IPS DF 4.7 (cell line): ENCODE data around the gene AGPAT3.

Source experiments
- DNase-seq: peaks from one replicate; pipeline ENCODE4 v3.0.0-alpha.2; 2013; ENCODE audit warnings: low spot score; ENCODE audit errors: extremely low read depth

Gene AGPAT3

GRCh38 chr21:43935711-43936110 is 70.7 kb downstream of the AGPAT3 start:
- DNase-seq: no peak

- no peak for DNase-seq
Observed at GRCh38 chr21:43936247-43936967, 71.4 kb downstream of the AGPAT3 start.

DNA sequence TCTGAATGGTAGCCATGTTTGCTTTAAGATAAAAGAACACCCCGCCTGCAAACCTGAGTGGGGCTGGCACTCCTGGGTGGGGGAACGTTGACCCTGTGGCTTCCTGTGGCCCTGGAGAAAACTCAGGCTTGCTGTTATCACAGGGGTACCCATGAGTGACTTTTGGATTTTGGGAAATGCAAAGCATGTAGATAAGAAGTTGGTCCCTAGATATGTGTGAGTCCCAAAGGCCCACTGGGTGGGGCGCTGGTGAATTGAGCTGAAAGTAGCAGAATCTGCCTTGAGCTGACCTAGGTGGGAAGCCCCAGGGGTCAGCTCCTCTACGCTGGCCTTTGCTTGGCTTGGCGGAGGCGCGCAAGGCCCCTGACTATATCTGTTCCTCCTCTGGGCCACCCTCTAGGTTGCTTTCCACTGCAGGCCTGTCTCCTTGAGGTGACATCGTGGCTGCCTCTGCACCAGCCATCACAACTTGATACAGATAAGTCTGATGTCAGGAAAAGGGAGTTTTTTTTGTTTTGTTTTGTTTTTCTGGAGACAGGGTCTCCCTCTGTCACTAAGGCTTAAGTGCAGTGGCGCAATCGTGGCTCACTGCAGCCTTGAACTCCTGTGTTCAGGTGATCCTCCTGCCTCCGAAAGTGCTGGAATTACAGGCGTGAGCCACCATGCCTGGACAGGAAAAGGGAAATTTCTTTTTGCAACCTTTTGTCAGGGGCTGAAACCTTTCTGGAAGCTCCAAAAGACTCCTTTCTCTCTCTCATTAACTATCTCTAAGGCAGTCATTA is 72.2 kb downstream of the AGPAT3 start:
- DNase-seq: no peak

DNA sequence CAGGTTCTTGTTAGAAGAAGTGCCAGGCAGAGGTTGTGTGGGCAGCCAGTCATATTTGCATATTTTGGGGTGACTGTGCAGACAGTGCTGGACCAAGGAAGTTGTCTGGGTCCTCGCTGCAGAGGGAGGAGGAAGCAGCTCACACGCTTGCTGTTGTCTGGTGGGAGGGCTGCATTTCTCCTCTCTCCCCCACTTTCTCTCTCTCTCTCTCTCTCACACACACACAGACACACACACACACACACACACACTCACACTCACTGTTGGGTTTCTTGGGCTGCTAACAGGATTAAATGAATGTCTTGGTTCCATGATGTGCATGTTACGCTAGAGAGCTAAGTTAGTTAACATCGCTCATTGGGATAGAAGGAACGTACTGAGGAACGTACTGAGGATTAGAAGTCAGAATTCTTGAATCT is 72.9 kb downstream of the AGPAT3 start:
- no peak for DNase-seq

DNA sequence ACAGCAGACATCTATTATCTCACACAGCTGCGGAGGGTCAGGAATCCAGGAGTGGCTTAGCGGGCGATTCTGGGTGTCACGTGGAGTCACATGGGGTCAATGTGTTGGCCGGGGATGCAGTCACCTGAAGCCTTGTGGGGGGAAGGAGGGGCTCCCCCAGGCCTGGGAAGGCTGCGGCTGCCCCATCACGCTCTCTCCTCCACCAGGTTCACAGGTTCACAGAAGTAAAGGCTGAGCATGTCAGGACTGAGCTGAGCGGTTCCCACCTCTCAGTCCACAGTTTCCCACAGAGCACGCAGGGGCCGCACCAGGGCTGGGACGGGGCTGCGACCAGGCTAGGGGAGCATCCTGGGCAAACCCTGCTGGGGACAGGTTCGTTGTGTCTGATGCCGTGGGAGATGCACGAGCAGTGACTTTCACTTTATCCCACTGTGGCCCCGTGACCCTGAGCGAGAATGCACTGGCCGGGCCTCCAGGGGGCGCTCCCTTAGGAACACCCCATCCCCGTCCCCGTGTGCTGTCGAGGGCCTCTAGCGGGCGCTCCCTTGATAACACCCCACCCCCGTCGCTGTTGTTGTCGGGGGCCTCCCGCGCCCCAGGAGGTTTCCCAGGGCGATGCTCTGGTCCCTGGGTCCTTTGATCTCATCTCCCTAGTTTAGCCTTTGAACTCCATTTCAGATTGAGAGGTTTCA is 73.9 kb downstream of the AGPAT3 start:
- DNase-seq: no peak

GRCh38 chr21:43939443-43940328 is 74.7 kb downstream of the AGPAT3 start:
- no peak for DNase-seq

DNA sequence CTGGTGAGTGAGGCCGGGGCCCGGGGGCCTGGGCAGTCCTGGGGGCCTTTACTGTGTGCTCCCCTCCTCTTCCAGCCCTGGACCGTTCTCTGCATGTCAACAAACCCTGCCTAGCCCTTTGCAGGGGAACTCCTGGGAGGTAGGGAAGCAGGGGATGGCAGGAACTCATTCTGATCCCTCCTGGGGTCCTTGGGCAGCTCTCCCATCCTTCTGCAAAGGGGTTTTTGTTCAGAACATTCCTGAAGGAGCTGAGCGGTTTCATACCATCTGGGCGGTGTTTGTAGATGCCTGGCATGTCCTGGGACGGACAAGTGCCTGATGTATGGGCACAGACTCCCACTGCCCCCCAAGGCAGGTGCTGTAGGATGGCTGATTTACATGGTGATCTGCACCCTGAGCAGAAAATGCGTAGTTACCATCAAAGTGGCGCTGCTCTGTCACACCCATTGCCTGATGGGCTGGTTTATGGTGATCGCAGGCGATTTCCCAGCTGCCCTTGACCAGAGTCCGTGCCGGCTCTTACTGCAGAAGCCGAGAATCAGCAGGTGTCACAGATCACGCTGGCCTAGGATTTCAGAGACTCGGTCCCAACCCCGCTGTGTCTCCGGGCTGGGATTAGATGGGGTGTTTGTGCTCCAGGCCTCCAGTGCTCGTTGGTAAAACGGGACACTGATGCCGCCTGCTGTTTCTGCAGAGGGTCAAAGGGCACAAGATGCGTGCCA is 75.5 kb downstream of the AGPAT3 start:
- DNase-seq: no peak

DNA sequence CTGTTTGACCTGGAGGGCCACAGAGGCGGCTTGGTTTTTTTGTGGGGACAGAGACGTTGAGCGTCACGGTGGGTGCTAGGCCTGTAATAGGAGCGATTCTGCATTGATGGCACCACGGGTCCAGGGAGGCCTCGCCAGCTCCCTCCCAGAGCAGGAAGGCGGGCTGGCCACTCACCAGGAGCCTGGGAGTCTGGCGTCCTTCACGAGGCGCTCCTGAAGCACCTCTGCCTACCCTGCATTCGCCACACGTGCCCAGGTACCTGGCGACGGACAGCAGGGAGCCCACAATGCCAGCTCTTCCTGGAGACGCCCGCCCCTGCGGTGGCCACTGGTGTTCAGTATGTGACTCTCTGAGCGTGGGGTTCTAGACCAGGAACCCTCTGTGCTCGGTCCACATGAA is 77.2 kb downstream of the AGPAT3 start:
- DNase-seq: no peak

DNA sequence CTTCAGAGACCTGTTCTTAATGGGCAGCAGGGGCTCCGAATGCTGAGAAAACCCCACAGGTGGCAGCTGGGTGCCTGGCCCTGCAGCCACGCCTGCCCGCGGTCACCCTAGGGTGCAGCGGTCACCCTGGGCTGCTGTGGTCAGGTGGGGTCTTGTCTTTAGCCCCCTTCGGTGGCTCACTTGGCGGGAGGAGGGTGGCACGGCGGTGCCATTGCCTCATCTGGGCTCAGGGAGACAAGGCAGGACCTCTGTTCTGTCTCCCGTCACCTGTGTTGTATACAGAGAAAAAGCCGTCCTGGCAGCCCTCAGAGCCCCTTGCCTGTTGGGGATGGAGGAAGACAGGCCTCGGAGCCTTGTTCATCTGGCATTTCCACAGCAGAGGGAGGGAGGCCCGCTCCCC is 77.6 kb downstream of the AGPAT3 start:
- DNase-seq: no peak

DNA sequence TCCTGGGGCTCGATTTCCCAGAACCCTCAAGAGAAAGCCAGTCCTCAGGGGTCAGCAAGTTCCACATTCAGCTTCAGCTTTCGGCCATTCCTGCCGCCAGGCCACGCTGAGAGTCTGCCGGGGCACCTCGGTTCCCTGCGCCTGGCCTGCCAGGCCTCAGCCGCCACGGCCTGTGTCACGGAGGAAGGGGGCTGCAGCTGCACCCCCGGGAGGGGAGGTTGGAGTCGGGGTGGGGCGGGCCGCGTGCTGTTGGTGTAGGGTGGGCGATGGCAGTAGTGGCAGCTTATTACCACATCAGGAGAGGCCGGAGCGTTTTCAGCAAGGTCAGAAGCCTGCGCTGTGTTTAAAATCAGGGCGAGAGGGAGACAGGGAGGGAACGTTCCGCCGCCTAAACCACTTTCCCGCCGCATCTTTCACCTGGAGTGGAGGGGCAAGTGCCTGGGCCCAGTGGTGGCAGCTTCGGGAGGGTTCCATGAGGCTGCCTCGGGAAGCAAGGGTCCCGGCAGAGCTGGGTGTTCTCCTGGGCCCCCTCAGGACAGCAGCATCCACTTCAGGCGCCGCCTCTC is 78.6 kb downstream of the AGPAT3 start:
- DNase-seq: no peak

DNA sequence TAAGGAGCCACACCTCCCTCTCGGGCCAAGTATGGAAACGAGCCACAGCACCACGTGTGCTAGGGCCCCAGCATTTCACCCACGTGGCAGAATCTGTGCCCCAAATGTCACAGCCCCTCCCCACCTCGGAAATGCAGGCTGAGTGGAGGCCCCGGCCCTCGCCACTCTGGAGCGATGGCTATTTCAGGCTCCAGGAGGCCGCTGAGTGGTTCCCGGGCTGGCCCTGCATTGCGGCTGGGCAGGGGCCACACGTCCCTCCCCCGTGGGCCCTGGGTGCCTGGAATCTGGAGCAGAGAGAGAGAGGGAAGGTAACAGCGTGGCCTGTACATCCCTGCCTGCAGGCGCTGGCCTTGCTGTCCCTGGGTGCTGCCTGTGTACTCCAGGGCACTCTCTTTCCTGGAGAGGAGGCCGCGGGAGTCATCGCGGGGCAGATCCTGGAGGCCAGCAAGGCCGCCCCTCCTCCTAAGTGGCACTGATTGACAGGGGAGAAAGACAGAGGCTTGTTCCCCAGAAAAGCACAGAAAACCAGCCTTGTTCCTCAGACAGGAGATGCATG is 79.1 kb downstream of the AGPAT3 start:
- no peak for DNase-seq

- no peak for DNase-seq
Observed at GRCh38 chr21:43944757-43945156, 79.7 kb downstream of the AGPAT3 start.

- no peak for DNase-seq
Observed at GRCh38 chr21:43948740-43949498, 83.9 kb downstream of the AGPAT3 start.

DNA sequence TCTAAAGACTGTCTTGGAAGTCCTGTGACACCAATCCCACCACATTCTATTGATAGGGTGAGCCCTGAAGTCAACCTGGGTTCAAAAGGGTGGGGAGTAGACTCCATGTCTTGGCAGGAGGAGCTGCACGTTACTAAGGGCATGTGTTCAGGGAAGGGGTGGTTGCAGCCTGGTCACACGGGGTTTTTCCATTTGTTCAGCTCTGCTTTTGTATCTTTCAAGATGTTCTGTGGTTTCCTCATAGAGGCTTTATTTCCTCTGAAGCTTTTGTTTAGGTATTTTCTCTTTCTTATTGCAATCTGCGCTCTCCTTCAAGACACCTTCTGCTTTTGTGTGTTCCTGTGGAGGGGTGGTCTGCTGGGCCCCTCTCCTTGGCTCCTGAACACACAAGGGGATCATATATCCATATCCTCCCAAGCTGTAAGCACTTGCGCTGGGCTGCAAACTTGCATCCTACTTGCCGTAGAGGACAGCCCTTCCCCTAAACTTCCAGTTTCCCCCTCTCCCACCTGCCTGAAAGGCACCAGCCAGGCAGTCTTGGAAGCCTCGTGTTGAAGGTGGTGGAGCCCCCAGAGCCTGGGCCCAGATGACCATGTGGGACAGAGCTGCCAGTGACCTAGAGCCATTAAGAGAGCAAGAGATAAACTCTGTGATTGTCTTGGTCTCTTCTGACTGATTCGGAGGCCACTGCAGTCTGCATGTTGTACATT is 84.6 kb downstream of the AGPAT3 start:
- no peak for DNase-seq

DNA sequence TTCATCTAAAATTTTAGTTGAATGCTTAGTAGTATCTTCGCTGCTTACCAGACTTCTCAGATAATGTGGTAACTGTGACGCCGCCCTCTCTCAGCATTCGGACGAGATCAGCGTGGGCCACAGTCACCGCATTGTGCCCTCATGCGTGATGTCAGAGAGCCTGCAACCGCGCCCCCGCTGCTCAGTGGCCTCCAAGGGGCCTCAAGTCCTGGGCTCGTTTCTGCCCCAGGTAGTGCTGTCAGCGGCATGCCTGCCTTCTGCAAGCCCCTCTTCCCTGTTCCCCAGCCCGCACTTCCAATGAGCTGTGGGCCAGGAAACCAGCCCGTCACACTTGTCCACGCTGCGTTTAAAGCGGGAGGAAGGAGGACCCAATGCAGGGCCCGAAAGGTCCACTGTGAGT is 85.5 kb downstream of the AGPAT3 start:
- no peak for DNase-seq

- DNase-seq: no peak
Observed at GRCh38 chr21:43950936-43951335, 85.9 kb downstream of the AGPAT3 start.

DNA sequence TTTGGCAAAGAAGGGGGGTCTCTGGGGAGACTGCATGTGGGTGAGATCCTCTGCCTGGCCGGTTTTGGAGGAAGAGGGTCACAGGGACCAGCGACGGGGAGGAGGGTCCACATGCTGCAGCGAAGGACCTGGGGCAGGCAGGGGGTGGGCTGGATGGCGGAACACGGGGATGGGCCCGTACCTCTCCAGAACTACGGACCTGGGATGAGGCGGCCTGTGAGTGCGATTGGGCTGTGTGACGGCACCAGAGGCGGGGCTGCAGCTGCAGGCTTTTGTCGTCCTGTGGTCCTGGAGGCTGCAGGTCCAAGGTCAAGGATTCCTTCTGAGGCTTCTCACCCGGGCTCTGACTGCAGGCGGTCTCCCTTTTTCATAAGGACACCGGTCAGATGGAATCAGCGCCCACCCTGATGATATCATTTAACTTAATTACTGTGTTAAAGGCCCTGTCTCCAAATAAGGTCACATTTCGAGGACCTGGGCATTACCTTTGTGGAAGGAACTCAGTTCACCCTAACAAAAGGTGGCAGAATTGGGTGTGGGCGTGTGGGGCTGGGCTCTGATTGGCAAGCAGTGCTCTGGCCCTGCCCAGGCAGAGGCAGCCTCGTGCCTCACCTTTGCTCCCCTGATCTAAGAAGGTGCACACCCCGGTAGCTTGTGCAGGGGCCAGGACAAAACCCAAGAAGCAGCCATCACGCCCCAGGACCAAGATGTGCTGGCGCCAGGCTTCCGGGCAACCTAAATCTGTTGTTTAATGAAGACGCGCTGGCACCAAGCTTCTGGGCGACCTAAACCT is 87.1 kb downstream of the AGPAT3 start:
- no peak for DNase-seq

GRCh38 chr21:43953021-43953420 is 88.0 kb downstream of the AGPAT3 start:
- DNase-seq: no peak
